Lung (tissue), 12 donors: ENCODE measurements around the gene APBB2. TPM values are rescaled to one million over a fixed set of nuclear protein-coding genes. Genes with fewer than 3 reads are reported as not detected.

Experiments
- ATAC-seq: fragments of 200-7000 bp; cut with Tn5 transposase; one replicate; pipeline ENCODE4 v1.9.1; 2020; ENCODE audit warnings: moderate number of reproducible peaks; ENCODE audit not compliant: insufficient read depth, low FRiP score
- DNase-seq, 3 donors: peaks; one replicate each; pipeline ENCODE4 v3.0.0-alpha.2; 2013 to 2017
- H3K27ac ChIP-seq, 2 donors: one replicate each; pipeline ENCODE4 v1.5.1; 2013; ENCODE audit warnings: mild to moderate bottlenecking in 2 of 2, moderate library complexity in 2 of 2, control low read depth in 1 of 2, inconsistent platforms in 1 of 2, low read depth in 1 of 2, low read length in 1 of 2
- H3K27me3 ChIP-seq, 3 donors: one replicate each; pipeline ENCODE4 v1.5.1; 2013; ENCODE audit warnings: low read length in 2 of 3; ENCODE audit not compliant: control insufficient read depth in 3 of 3, insufficient read depth in 3 of 3
- H3K36me3 ChIP-seq, 4 donors: one replicate each; pipeline ENCODE4 v1.5.1; 2013; ENCODE audit warnings: low read length in 4 of 4, mild to moderate bottlenecking in 1 of 4, moderate library complexity in 1 of 4; ENCODE audit not compliant: control insufficient read depth in 4 of 4, insufficient read depth in 4 of 4
- H3K4me1 ChIP-seq, 5 donors: one replicate each; pipeline ENCODE4 v1.5.1; 2013; ENCODE audit warnings: low read length in 5 of 5, mild to moderate bottlenecking in 2 of 5, moderate library complexity in 1 of 5; ENCODE audit not compliant: control insufficient read depth in 5 of 5, insufficient read depth in 5 of 5
- H3K4me3 ChIP-seq: one replicate; pipeline ENCODE4 v1.5.1; 2013; ENCODE audit warnings: mild to moderate bottlenecking, control low read depth, moderate library complexity
- H3K9ac ChIP-seq, 2 donors: one replicate each; pipeline ENCODE4 v1.5.1; 2013; ENCODE audit warnings: low read length in 2 of 2, control low read depth in 1 of 2; ENCODE audit not compliant: insufficient read depth in 1 of 2
- H3K9me3 ChIP-seq, 4 donors: one replicate each; pipeline ENCODE4 v1.5.1; 2013; ENCODE audit warnings: low read length in 3 of 4, mild to moderate bottlenecking in 1 of 4, moderate library complexity in 1 of 4; ENCODE audit not compliant: control insufficient read depth in 4 of 4, insufficient read depth in 3 of 4
- CTCF ChIP-seq: IDR thresholded peaks from 2 replicates; pipeline ENCODE4 v1.5.1; 2012; ENCODE audit warnings: mild to moderate bottlenecking; ENCODE audit errors: control extremely low read depth, extremely low read depth
- WGBS, 2 donors: extraction: QIAGEN DNeasy Blood & Tissue Kit; methylation state at CpG; one replicate each; pipeline ENCODE4 v1.1.7; 2013; 5-methylcytosine and 5-hydroxymethylcytosine counted together
- polyA plus RNA-seq, 2 donors: library from polyadenylated mRNA; stranded (reverse); fragments of 200-250 nt; gene quantifications; one replicate each; pipeline ENCODE4 v1.2.1, GENCODE V29; 2013
- total RNA-seq, 2 donors: library from RNA; depleted of rRNA in 1 of 2; stranded (reverse); fragments of >200 nt in 1 of 2; gene quantifications; one replicate each; pipeline ENCODE4 v1.2.1, GENCODE V29; 2014 to 2021
- donor health status: control.
- donor health status: control.
- donor health status: Bipolar disorder and iron deficiency.
- donor health status: healthy.
- donor health status: DM: yes; HTN: yes; CAD: no.

The APBB2 gene
- total and polyA plus RNA-seq, 4 donors = 13.3 to 99.0 (median 40.4) TPM

DNA sequence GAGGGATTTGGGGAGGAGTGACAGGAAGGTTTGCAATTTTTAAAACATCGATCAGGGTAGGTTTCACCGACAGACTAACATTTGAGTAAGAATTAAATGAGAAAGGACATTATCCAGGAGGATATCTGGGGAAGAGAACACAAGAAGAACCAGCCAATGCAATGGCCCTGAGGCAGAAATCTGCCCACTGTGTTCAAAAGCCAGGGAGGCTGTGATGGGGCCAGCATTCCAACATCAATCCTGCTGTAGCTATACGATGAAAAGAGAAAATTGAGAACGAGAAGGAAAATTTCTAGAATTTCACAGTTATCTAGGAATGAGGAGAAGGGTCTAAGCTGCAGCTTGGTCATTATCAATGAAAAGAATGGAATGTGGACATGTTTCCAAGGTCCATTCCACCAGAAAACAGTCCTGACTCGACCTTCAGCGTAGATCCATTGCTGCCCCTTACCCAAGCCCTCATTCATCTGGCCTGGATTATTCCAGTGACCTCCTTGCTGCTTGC is 84.4 kb downstream of the APBB2 start:
- Histone ChIP-seq H3K9me3 (no peaks in the 10 kb centered on the region), H3K4me1 (peaks cover 0 to 34% (median 27%) of the 10 kb centered on the region in 5 donors), H3K36me3 (no peaks in the 10 kb centered on the region), H3K9ac (no peak overlapping the region), H3K27me3 (no peaks in the 10 kb centered on the region), H3K27ac (no peak overlapping the region), H3K4me3 (no peak overlapping the region)
- no peak for DNase-seq
- 85 to 88% methylated on average over 6 of the region's 6 CpGs for WGBS, 2 donors
- TF ChIP-seq CTCF = no peak
- no peak for ATAC-seq

DNA sequence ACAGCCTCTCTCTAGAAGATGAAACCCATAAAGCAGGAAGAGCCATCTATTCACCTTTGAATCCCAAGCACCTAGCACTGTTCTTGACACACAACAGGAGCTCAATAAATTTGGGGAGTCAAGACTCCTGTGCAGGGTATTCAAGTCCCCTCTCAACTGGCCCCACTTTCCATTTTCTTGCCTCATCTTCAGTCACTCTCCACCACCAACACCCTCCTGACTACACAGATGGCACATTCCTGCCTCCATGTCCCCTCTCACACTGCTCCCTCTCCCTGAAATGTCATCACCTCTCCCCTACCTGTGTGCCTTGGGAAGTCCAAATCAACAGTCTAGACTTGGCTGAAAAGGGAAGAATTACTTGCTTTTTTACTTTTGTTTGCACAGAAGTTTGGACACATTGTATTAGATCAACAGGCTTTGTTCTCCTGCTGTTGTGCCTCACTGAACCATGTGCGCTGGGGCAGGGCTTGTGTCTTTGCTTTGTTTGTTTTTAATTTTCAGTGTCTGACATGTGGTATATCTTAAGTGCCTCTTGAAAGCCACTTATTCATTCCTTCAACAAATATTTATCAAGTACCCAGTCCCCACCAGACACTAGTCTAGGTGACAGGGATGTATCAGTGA is 85.1 kb downstream of the APBB2 start:
- DNase-seq = no peak
- H3K4me3 ChIP-seq = no peak overlapping the region
- H3K4me1 ChIP-seq = peaks cover 0 to 28% (median 27%) of the 10 kb centered on the region in 5 donors
- no peaks in the 10 kb centered on the region for H3K9me3 ChIP-seq
- ATAC-seq = peak; percentile 10
- WGBS, 2 donors = 76 to 93% methylated on average over 1 of the region's 1 CpG
- TF ChIP-seq CTCF = no peak
- no peak overlapping the region for H3K9ac ChIP-seq
- H3K27me3 ChIP-seq = no peaks in the 10 kb centered on the region
- H3K27ac ChIP-seq = no peak overlapping the region
- no peaks in the 10 kb centered on the region for H3K36me3 ChIP-seq

DNA sequence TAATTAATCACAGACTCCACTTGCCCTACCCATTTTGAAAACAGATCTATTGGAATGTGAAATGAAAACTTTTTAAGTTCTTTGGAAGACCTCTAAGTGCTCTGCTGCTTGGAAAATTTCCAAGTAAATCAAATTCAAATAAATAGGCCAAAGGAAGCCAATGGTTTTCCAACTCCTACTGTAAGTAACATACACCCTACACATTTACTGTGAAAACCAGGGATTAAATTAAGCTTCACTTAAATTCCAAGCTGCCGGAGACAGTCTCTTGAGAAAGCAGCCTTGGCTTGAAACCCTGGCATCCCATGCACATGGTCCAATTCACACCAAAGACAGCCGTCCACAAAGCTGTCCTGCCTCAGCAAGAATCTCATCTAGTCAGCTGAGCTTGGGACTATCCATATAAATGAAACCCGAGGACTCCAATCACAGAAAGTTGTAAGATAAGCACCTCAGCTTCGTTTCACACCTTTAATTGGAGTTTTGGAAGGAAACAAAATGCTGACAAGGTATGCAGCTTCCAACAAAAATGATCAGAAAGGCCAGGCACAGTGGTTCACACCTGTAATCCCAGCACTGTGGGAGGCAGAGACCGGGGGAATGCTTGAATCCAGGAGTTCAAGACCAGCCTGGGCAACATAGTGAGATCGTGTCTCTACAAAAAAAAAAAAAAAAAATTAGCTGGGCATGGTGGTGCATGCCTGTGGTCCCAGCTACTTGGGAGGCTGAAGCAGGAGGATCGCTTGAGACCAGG is 88.6 kb downstream of the APBB2 start:
- WGBS, 2 donors = 79 to 83% methylated on average over 7 of the region's 7 CpGs
- no peak for ATAC-seq
- no peaks in the 10 kb centered on the region for H3K36me3 ChIP-seq
- TF ChIP-seq CTCF = no peak
- no peak overlapping the region for H3K4me3 ChIP-seq
- peaks cover 0 to 26% (median 15%) of the 10 kb centered on the region in 5 donors for H3K4me1 ChIP-seq
- H3K27ac ChIP-seq = peak overlapping the region in 1 of 2 donors; percentile 32
- H3K9me3 ChIP-seq = no peaks in the 10 kb centered on the region
- no peaks in the 10 kb centered on the region for H3K27me3 ChIP-seq
- peak in 2 of 3 donors; percentile 73 to 80 for DNase-seq
- no peak overlapping the region for H3K9ac ChIP-seq
